H9 (cell line): ENCODE results near the gene GALNT10. TPM values are rescaled to one million over a fixed set of nuclear protein-coding genes. Genes with fewer than 3 reads are reported as not detected.

Experiments
- DNase-seq: peaks from one replicate; pipeline ENCODE4 v3.0.0-alpha.2; 2017
- H2AFZ ChIP-seq: one replicate; pipeline ENCODE4 v1.6.1; 2013; ENCODE audit warnings: mild to moderate bottlenecking, low read length, control low read depth, moderate library complexity
- H2AK5ac ChIP-seq: 2 replicates; pipeline ENCODE4 v1.6.1; 2013; ENCODE audit warnings: low read length, control low read depth, mixed read lengths; ENCODE audit not compliant: insufficient read length
- H2BK120ac ChIP-seq: one replicate; pipeline ENCODE4 v1.6.1; 2013; ENCODE audit warnings: low read depth, mild to moderate bottlenecking, low read length, control low read depth, inconsistent platforms; ENCODE audit not compliant: poor library complexity, severe bottlenecking
- H2BK12ac ChIP-seq: 2 replicates; pipeline ENCODE4 v1.6.1; 2013; ENCODE audit warnings: low read length, control low read depth, mixed read lengths, low read depth; ENCODE audit not compliant: insufficient read length
- H2BK15ac ChIP-seq: 2 replicates; pipeline ENCODE4 v1.6.1; 2013; ENCODE audit warnings: low read depth, low read length, control low read depth
- H2BK20ac ChIP-seq: one replicate; pipeline ENCODE4 v1.6.1; 2013; ENCODE audit warnings: low read depth, mild to moderate bottlenecking, low read length, control low read depth, inconsistent platforms; ENCODE audit not compliant: poor library complexity, severe bottlenecking
- H2BK5ac ChIP-seq: 2 replicates; pipeline ENCODE4 v1.6.1; 2013; ENCODE audit warnings: low read length, control low read depth, mixed read lengths; ENCODE audit not compliant: insufficient read length
- H3K14ac ChIP-seq: 2 replicates; pipeline ENCODE4 v1.6.1; 2013; ENCODE audit warnings: low read length, control low read depth; ENCODE audit not compliant: insufficient read depth
- H3K18ac ChIP-seq: 2 replicates; pipeline ENCODE4 v1.6.1; 2013; ENCODE audit warnings: low read depth, mild to moderate bottlenecking, mixed read lengths, low read length, control low read depth; ENCODE audit not compliant: insufficient read length
- H3K23ac ChIP-seq: 2 replicates; pipeline ENCODE4 v1.6.1; 2013; ENCODE audit warnings: low read length, control low read depth, mixed read lengths, low read depth; ENCODE audit not compliant: insufficient read length
- H3K23me2 ChIP-seq: 2 replicates; pipeline ENCODE4 v1.6.1; 2013; ENCODE audit warnings: low read depth, mild to moderate bottlenecking, mixed read lengths, low read length, control low read depth; ENCODE audit not compliant: insufficient read length, poor library complexity, severe bottlenecking
- H3K27ac ChIP-seq: 2 replicates; pipeline ENCODE4 v1.5.1; 2013; ENCODE audit warnings: low read length, control low read depth, mixed read lengths, low read depth; ENCODE audit not compliant: insufficient read length
- H3K27me3 ChIP-seq: 2 replicates; pipeline ENCODE4 v1.6.1; 2013; ENCODE audit warnings: low read length, control low read depth, inconsistent platforms; ENCODE audit not compliant: insufficient read depth
- H3K4ac ChIP-seq: 2 replicates; pipeline ENCODE4 v1.6.1; 2013; ENCODE audit warnings: low read depth, mild to moderate bottlenecking, control low read depth, inconsistent platforms, low read length, moderate library complexity
- H3K4me1 ChIP-seq: 2 replicates; pipeline ENCODE4 v1.6.1; 2013; ENCODE audit warnings: low read length, control low read depth, inconsistent platforms; ENCODE audit not compliant: insufficient read depth
- H3K4me2 ChIP-seq: 2 replicates; pipeline ENCODE4 v1.6.1; 2013; ENCODE audit warnings: low read length, control low read depth, mixed read lengths; ENCODE audit not compliant: insufficient read length, insufficient read depth
- H3K56ac ChIP-seq: 2 replicates; pipeline ENCODE4 v1.6.1; 2013; ENCODE audit warnings: low read depth, mild to moderate bottlenecking, mixed read lengths, low read length, control low read depth; ENCODE audit not compliant: insufficient read length
- H3K79me1 ChIP-seq: 2 replicates; pipeline ENCODE4 v1.6.1; 2013; ENCODE audit warnings: low read depth, mild to moderate bottlenecking, moderate library complexity, low read length, control low read depth, inconsistent platforms; ENCODE audit not compliant: insufficient read depth, poor library complexity, severe bottlenecking
- H3K79me2 ChIP-seq: 2 replicates; pipeline ENCODE4 v1.6.1; 2013; ENCODE audit warnings: low read length, control low read depth, inconsistent platforms; ENCODE audit not compliant: insufficient read depth
- H3K9ac ChIP-seq: 2 replicates; pipeline ENCODE4 v1.6.1; 2013; ENCODE audit warnings: low read length, control low read depth, mixed read lengths; ENCODE audit not compliant: insufficient read length; ENCODE audit errors: extremely low read depth
- H3K9me3 ChIP-seq: one replicate; pipeline ENCODE4 v1.6.1; 2013; ENCODE audit warnings: low read depth, low read length, inconsistent platforms; ENCODE audit not compliant: control insufficient read depth
- H3T11ph ChIP-seq: one replicate; pipeline ENCODE4 v1.6.1; 2013; ENCODE audit warnings: mild to moderate bottlenecking, low read length, control low read depth, inconsistent platforms
- H4K20me1 ChIP-seq: one replicate; pipeline ENCODE4 v1.6.1; 2013; ENCODE audit not compliant: control insufficient read depth, insufficient read length, insufficient read depth
- H4K5ac ChIP-seq: 2 replicates; pipeline ENCODE4 v1.6.1; 2013; ENCODE audit warnings: low read depth, mild to moderate bottlenecking, mixed read lengths, low read length, control low read depth; ENCODE audit not compliant: insufficient read length
- H4K8ac ChIP-seq: replicated peaks from 2 replicates; pipeline ENCODE4 v1.6.1; 2013; ENCODE audit warnings: low read length, control low read depth, mixed read lengths, low read depth; ENCODE audit not compliant: insufficient read length
- H4K91ac ChIP-seq: 2 replicates; pipeline ENCODE4 v1.6.1; 2013; ENCODE audit warnings: low read depth, mild to moderate bottlenecking, moderate library complexity, mixed read lengths, low read length, control low read depth; ENCODE audit not compliant: insufficient read length
- H3K27ac Mint-ChIP-seq, 3 experiments: 2 replicates in 2 of 3; 3 replicates in 1 of 3; pipeline ENCODE4 v1.8.0; 2020 to 2021; ENCODE audit warnings: mixed read lengths in 3 of 3, mild to moderate bottlenecking in 1 of 3, moderate library complexity in 1 of 3
- H3K27me3 Mint-ChIP-seq: 2 replicates; pipeline ENCODE4 v1.8.0; 2021; ENCODE audit warnings: low read depth, mild to moderate bottlenecking, moderate library complexity, mixed read lengths
- H3K36me3 Mint-ChIP-seq, 3 experiments: 2 replicates in 2 of 3; 3 replicates in 1 of 3; pipeline ENCODE4 v1.8.0; 2020 to 2021; ENCODE audit warnings: low read depth in 3 of 3, mixed read lengths in 3 of 3; ENCODE audit not compliant: insufficient read depth in 1 of 3
- H3K4me1 Mint-ChIP-seq, 2 experiments: 2 replicates each; pipeline ENCODE4 v1.8.0; 2020; ENCODE audit warnings: mixed read lengths in 2 of 2
- H3K4me3 Mint-ChIP-seq, 2 experiments: 2 replicates in 1 of 2; 3 replicates in 1 of 2; pipeline ENCODE4 v1.8.0; 2020 to 2021; ENCODE audit warnings: mild to moderate bottlenecking in 2 of 2, mixed read lengths in 2 of 2, moderate library complexity in 1 of 2
- H3K9me3 Mint-ChIP-seq, 2 experiments: 2 replicates in 1 of 2; 3 replicates in 1 of 2; pipeline ENCODE4 v1.8.0; 2020; ENCODE audit warnings: mild to moderate bottlenecking in 2 of 2, mixed read lengths in 2 of 2, moderate library complexity in 1 of 2
- CTCF ChIP-seq: fragments of 200-600 bp; sonication (generic); conservative IDR thresholded peaks from 3 replicates; pipeline ENCODE4 v1.8.0; 2021; ENCODE audit warnings: antibody characterized with exemption, mild to moderate bottlenecking
- WGBS: extraction: QIAGEN DNeasy Blood & Tissue Kit; methylation state at CpG from one replicate; pipeline ENCODE4 v1.1.7; 2013; ENCODE audit warnings: missing lambda C conversion rate, low lambda C conversion rate, mixed read lengths; ENCODE audit not compliant: insufficient read length; ENCODE audit errors: extremely low coverage; 5-methylcytosine and 5-hydroxymethylcytosine counted together
- total RNA-seq: library from RNA; stranded (reverse); gene quantifications from 2 replicates; pipeline ENCODE4 v1.2.1, GENCODE V29; 2021

The GALNT10 gene
- total RNA-seq, 1 experiment from 2014 or later = 15.4 TPM

- peak overlapping the region; percentile 1 for H3K27ac ChIP-seq
- H2AFZ ChIP-seq = no peak overlapping the region
- H3K4me2 ChIP-seq = peak overlapping the region; percentile 1
Observed at GRCh38 chr5:154166901-154167791, 23.4 kb upstream of the GALNT10 start.

More at GRCh38 chr5:154166901-154167791, 23.4 kb upstream of the GALNT10 start:
- Histone ChIP-seq H3K9me3 (no peaks in the 10 kb centered on the region), H4K20me1 (no peaks in the 10 kb centered on the region), H2BK120ac (no peak overlapping the region), H3K9ac (no peak overlapping the region), H3K23ac (no peak overlapping the region), H3T11ph (no peak overlapping the region), H4K8ac (no peak overlapping the region), H3K79me2 (no peaks in the 10 kb centered on the region), H2AK5ac (no peak overlapping the region), H3K79me1 (no peaks in the 10 kb centered on the region), H3K56ac (no peak overlapping the region), H3K18ac (no peak overlapping the region), H3K14ac (no peak overlapping the region), H2BK5ac (no peak overlapping the region), H3K4ac (no peak overlapping the region), H3K4me1 (peaks cover 9% of the 10 kb centered on the region; the same call in 1 of the 2 replicates), H4K5ac (no peak overlapping the region), H2BK12ac (no peak overlapping the region), H3K27me3 (no peaks in the 10 kb centered on the region), H2BK15ac (no peak overlapping the region), H4K91ac (no peak overlapping the region), H3K23me2 (peaks cover 2% of the 10 kb centered on the region), H2BK20ac (no peak overlapping the region)
- Mint-ChIP-seq H3K4me3 (peak overlapping the region; percentile 35 to 38; a peak in 2 of 5 replicates), H3K9me3 (peaks cover 0 to 5% of the 10 kb centered on the region in 2 experiments; a peak in 1 of 5 replicates), H3K27me3 (peaks cover 2% of the 10 kb centered on the region; the same call in 1 of the 2 replicates), H3K4me1 (peaks cover 72 to 83% of the 10 kb centered on the region in 2 experiments), H3K27ac (peak overlapping the region; percentile 94 to 98 (median 95)), H3K36me3 (no peaks in the 10 kb centered on the region; a peak in 1 of 7 replicates)
- TF ChIP-seq CTCF = no peak
- whole genome bisulfite sequencing = no CpG with 5 or more reads among the region's 2 CpGs
- DNase-seq = peak; percentile 49
